Gastrocnemius medialis (tissue), 4 donors: ENCODE results near the gene SBDS.
"Not testable (repeated sequence)": the region's sequence is repeated elsewhere in the genome, so short reads cannot be mapped to it uniquely, and the experiment has no call there.

Experiments
- POLR2A ChIP-seq, 2 donors: fragments of 450-650 bp; IDR thresholded peaks; one replicate each; pipeline ENCODE4 v1.6.1; 2017; ENCODE audit warnings: antibody characterized with exemption in 2 of 2, mild to moderate bottlenecking in 2 of 2, moderate library complexity in 2 of 2
- TF ChIP-seq, protein P1 (sequence below), 5 experiments: fragments of 450-650 bp in 3 of 5; fragments of 200-600 bp in 2 of 5; sonication (generic) in 2 of 5; IDR thresholded peaks in 4 of 5; conservative IDR thresholded peaks in 1 of 5; 1 replicate in 4 of 5; 2 replicates in 1 of 5; pipeline ENCODE4 v1.5.1; 2016 to 2019; ENCODE audit warnings: antibody characterized with exemption in 5 of 5, mild to moderate bottlenecking in 3 of 5, moderate library complexity in 3 of 5

DNA sequence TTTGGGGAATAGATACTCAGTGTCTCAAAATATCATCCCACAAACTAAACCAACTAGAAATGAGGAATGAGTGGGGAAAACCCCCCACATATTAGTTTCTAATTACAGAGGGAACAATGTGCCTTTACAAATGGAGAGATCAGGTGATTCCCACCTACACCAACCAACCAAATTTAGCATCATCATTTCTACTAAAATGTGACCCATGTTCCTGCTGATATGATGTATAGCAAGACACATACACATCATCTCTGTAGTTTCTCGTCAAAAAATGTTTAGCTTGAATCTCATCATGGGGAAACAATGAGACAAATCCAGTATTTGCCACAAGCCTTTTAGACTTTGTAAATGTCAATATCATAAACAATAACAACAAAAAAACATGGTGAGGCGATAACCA is 36.3 kb upstream of the SBDS start:
- TF ChIP-seq, protein P1, sequence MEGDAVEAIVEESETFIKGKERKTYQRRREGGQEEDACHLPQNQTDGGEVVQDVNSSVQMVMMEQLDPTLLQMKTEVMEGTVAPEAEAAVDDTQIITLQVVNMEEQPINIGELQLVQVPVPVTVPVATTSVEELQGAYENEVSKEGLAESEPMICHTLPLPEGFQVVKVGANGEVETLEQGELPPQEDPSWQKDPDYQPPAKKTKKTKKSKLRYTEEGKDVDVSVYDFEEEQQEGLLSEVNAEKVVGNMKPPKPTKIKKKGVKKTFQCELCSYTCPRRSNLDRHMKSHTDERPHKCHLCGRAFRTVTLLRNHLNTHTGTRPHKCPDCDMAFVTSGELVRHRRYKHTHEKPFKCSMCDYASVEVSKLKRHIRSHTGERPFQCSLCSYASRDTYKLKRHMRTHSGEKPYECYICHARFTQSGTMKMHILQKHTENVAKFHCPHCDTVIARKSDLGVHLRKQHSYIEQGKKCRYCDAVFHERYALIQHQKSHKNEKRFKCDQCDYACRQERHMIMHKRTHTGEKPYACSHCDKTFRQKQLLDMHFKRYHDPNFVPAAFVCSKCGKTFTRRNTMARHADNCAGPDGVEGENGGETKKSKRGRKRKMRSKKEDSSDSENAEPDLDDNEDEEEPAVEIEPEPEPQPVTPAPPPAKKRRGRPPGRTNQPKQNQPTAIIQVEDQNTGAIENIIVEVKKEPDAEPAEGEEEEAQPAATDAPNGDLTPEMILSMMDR (IDR thresholded peaks at IDR 0.05 in 4 of 5, conservative IDR thresholded peaks at IDR 0.05 in 1 of 5), result not testable (repeated sequence)
- TF ChIP-seq POLR2A (IDR thresholded peaks at IDR 0.05), result not testable (repeated sequence)
